GM21717 (cell line): Measurements from ENCODE around the gene NUP205.

Experiments
- ATAC-seq: cut with Tn5 transposase; IDR thresholded peaks from one replicate; pipeline ENCODE4 v1.9.1; 2021; ENCODE audit warnings: mild to moderate bottlenecking, moderate library complexity; ENCODE audit not compliant: unreplicated experiment

Gene NUP205

DNA sequence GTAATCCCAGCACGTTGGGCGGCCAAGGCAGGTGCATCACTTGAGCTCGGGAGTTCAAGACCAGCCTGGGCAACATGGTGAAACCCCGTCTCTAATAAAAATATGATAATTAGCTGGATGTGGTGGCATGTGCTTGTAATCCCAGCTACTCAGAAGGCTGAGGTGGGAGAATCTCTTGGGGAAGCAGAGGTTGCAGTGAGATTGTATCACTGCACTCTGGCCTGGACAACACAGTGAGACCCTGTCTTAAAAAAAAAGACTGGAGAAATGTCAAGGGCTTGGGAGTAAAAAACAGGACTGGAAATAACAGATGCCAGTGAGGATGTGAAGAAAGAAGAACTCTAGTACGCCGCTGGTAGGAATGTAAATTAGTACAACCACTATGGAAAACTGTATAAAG is 16.7 kb upstream of the NUP205 start:
- ATAC-seq = no peak

DNA sequence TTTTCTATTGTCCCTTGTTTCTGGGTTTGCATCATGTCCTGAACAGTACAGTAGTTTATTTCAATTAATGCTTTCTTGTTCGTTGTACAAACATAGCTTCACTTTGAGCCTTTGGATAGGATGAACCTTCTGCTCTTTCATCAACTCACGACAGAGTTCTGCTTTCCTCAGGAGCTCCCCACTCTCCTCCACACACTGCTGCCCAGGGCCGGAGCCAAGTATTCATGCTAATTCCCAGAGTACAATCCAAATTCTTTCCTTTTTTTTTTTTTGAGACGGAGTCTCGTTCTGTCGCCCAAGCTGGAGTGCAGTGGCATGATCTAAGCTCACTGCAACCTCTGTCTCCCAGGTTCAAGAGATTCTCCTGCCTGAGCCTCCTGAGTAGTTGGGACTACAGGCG is 7.5 kb upstream of the NUP205 start:
- ATAC-seq = no peak

DNA sequence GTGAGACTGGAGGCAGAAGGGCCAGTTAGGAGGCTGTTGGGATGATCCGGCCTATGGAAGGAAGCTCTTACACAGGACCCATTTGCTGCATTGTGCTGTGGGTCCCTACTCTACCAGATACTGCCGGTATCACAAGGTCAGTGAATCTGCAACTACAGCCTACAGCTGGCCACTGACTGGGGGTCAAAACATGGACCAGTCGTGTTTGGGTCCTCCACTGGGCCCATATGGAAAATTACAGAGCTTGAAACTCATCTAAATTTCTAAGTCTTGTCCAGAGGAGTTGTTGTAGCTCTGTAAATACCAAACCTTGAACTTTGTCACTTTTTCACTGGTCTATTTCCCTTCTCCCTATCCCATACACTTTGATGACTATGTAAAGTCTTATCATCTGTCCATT is 5.6 kb upstream of the NUP205 start:
- ATAC-seq = no peak

DNA sequence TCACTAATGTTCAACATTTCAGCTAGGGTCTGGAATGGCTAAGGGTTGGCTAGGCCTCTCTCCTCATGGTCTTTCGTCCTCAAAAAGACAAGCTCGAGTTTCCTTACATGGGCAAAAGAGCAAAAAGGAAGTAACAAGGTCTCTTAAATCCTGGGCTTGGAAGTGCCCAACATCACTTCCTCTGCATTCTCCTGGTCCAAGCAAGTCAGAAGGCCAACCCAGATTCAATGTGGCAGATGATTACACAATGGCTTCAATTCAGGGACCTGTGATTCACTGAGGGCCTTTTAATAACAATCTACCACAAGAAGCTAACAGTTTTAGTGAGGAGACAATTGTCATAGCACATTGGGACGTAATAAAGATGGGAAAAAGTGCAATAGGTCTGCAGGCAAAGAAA is 4.4 kb upstream of the NUP205 start:
- ATAC-seq = no peak

DNA sequence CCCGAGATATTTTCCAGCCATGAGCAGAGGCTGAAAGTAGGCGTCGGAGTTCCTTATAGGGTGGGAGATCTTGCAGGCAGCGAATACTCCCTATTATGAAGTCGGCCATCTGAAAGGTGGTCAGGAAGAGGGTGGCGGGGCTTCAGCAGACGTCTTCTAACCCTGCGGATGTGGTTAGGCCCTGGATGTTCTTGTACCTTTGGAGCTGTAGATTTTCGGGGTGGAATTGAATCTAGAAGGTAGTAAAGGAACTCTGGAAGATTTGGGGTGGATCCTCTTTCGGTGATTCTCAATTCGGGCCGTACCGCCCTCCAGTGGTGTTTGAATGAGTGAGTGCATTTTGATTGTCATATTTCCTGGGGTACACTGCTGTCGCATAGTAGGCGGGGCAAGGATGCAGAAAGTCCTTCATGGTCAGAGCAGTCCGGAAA is 635 bp downstream of the NUP205 start:
- ATAC-seq = peak; percentile 69

DNA sequence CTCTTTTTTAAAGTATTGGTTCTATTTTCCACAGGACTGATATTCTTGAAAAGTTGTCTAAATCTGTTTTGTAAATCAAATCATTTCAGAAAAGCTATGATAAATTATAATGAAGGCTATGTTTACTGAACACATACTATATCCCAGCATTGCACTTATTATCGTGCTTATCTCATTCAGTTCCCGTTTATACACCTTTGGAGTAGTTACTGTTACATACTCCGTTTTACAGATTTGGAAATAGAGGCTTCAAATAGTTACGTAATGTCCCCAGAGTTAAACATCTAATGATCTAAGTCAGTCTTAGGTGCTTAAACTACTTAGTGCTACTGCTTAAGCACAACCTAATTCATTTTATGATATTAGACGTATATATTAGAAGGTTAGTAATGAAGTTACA is 1.2 kb downstream of the NUP205 start:
- no peak for ATAC-seq

DNA sequence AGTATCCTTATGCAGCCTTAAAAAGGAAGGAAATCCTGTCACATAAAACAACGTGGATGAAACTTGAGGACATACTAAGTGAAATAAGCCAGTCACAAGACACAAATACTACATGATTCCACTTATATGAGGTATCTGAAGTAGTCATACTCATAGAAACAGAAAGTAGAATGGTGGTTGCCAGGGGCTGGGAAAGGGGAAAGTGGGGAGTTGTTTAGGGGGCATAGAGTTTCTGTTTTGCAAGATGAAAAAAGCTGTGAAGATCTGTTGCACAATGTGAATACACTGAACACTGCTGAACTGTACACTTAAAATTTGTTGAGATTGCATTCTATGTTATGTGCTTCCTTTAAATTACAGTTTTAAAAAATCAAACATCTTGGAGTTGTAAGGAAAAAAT is 2.9 kb downstream of the NUP205 start:
- ATAC-seq = no peak

DNA sequence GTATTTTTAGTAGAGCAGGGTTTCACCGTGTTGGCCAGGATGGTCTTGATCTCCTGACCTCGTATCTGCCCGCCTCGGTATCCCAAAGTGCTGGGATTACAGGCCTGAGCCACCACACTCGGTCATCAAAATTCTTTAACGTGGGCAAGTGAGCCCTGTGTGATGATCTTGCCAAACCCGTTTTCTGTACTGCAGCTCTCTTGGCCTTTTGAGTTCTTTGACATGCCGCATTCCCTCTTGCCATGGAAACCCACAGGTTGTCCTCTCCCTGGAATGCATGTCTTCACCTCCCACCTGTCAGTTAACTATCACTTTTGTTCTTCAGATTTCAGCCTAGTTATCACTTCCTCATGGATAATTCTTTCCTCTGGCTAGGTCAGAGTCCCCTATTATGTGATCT is 5.0 kb downstream of the NUP205 start:
- no peak for ATAC-seq

DNA sequence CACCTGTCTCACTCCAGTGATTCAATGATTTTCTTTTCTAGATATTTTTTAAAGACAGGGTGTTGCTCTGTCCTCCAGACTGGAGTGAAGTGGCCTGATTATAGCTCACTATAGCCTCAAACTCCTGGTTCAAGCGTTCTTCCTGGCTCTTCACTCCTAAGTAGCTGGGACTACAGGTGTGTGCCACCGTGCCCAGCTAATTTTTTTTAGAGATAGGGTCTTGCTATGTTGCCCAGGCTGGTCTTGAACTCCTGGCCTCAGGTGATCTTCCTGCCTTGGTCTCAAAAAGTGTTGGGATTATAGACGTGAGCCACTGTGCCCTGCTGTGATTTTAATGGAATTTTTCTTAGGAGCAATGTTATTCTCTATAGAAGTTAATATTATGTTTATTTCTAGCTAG is 14.1 kb downstream of the NUP205 start:
- ATAC-seq = no peak

DNA sequence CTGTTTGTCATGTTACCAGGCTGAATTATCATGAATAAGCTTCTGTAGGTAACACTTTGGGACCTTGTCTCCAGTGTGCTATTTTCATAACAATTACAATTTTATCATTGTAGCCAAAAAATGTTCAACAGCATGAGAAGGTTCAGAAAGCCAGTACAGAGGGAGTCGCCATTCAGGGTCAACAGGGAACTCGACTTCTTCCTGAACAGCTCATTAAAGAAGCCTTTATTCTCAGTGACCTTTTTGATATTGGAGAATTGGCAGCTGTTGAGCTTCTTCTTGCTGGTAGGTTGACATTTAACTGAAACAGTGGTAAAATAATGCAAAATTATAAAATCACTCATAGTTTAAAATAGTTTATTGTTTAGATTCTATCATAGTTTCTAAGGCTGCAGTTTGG is 15.8 kb downstream of the NUP205 start:
- ATAC-seq = no peak

DNA sequence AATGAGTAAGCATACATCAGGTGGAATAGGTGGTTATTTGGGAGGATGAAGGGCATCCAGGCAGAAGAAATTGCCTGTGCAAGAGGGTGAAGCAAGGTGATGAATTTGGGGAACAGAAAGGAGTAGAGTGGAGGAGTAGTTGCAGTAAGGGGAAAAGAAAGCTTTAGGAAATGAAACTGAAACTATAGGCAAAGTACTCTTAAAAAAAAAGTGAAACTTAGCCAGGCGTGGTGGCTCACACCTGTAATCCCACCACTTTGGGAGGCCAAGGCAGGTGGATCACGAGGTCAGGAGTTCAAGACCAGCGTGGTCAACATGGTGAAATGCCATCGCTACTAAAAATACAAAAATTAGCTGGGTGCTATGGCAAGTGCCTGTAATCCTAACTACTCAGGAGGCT is 17.6 kb downstream of the NUP205 start:
- peak; percentile 76 for ATAC-seq

DNA sequence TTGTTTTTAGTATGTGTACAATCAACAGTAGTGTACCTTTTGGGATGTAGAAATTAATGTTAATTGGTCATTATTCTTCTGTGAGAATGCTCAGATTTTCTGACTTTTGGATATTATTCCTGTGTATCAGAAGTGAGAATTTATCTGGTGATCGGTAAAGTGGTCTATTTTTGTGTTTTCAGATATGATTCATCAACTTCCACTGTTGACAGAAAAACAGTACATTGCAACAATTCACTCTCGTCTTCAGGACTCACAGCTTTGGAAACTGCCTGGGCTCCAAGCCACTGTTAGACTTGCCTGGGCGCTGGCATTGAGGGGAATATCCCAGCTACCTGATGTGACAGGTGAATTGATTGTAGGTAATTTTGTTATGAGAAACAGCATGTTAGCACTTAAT is 20.9 kb downstream of the NUP205 start:
- no peak for ATAC-seq

DNA sequence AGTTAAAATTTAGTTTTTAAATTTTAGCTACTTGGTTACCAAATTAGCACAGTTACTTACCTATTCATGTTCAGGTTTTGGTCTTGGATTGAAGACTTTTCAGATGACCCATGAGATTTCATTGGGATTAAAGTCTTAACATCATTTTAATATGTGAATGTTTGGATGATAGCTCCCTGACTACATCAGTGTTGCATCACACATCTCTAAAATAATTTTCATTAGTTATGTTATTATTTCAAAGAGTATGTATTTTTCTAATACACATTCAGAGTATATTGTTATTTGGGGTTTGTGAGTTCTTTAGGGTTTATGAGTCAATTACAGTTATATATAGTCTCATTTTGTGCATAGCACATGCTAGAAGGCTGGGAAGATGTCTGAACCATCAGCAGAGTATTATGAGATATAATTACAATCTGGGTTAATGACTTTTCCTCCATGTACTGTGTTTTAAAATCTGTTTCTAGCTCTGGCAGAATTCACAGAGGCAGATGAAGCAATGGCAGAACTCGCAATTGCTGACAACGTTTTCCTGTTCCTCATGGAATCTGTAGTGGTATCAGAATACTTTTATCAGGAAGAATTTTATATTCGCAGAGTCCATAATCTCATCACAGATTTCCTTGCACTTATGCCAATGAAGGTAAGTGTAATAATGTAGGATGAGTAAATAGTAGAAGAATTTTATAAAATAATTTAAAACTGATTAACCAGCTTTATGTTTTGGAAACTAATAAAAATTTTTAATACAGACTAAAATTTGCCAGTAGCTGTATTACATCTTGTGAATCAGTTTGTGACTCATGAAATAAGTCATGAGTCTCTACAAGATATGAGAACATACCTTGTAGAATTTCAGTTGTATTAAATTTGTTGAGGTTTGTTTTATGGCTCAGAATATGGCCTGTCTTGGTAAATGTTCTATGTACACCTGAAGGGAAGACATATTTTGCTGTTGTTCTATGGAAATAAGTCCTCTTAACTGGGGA is 26.9 kb downstream of the NUP205 start:
- no peak for ATAC-seq

DNA sequence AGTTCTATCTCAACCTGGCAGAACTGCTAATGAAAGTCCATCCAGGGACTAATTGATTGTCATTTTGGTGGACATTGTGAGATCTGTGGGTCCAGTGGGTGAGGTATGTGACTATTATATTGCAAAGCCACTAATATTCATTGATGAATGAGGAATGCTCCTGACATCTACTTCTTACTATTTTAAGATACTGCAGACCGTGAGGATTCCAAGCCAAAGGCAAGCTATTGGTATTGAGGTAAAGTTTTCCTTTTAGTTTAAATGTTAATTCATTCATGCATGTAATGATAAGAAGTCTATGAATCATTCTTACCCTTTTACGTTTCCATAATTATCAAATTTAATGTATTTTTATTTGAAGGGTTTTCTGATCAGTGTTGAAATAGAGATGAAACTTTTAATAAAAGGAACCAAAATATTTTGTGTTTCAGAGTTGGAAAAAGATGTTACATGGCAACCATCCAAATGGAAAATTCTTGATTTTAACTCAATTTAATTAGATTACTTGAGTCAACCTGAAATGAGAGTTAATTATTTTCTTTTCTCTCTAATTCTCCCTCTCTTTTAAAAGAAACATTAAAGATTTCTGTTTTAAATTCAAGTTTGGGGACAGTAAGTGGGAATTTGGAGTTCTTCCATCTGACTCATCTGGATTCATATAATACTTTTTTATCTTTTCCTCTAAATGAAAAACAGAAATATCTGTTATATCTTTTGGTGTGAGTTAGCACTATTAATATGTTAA is 39.6 kb downstream of the NUP205 start:
- no peak for ATAC-seq

DNA sequence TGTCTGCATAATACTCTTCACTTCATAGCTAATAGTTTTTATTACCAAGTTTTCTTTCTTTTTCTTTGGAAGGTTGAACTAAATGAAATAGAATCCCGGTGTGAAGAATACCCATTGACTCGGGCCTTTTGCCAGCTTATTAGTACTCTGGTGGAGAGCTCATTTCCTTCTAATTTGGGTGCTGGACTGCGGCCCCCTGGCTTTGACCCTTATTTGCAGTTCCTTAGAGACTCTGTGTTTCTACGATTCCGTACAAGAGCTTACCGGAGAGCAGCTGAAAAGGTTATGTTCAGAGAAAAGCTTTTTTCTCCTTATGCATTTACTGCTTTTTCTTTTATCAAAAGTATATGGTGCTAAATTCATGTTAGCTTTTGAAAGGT is 40.2 kb downstream of the NUP205 start:
- ATAC-seq = no peak

DNA sequence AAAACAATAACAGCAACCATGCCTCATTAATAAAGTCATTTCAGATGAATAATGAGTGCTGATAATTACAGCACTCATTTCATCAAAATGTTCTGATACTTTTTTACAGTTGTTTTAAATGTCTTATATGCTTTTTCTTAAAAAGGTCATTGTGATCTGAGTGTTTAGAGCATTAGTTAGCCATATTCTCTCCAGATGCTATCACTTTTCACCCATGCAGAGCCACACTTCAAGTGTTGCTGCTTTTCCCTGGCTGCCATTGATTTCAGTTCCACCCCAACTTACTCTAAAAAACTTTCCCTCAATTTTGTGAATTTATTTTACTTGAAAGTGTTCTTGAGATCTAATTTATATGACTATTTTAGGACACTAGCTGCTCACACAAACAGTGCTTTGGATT is 41.8 kb downstream of the NUP205 start:
- no peak for ATAC-seq

DNA sequence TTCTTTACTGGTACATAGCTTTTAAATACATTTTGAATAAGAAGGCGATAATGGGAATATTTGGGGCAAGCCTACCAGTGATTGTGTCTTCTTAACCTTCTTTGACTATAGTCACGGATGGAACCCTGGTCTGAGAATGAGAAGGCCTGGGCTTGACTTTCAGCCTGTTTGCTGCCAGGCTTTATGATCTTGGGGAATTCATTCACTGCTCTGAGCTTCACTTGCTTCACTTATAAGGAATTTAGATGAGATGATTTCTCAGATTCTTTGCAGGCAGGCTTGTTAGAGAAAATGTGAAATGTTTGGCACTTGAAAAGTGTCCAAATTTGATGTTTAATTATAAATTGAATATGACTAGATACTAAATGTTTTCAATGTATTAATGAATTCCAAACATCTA is 42.5 kb downstream of the NUP205 start:
- no peak for ATAC-seq

DNA sequence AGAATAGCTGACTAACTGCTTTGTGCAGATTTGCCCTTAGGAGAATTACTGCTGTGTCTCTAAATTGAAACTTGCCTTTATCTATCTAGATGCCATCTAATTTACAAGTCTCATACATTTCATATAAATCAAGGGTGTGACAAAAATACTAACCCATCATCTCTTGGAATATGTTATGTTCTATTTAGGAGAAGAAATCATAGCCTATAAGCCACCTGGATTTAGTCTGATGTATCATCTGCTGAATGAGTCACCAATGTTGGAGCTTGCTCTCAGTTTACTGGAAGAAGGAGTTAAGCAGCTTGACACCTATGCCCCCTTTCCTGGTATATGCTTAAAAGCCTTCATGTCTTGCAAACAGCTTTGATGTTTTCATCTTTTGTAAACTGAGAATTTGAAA is 43.5 kb downstream of the NUP205 start:
- no peak for ATAC-seq

DNA sequence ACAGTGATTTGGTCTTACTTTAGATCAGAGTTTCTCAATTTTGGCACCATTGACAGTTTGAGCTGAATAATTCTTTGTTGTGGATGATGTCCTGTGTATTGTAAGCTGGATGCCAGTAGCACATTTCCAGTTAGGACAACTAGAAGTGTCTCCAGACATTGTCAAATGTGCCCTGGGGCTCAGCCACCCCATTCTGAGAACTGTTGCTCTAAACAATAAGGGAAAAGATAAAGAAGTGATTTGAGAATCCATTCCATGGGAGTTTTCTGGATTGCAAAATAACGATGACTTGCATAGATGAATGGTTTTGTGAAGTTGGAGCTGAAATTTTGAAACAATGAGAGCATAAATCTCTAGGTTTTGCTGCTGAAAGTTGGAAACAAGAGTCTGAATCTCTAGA is 44.6 kb downstream of the NUP205 start:
- no peak for ATAC-seq

DNA sequence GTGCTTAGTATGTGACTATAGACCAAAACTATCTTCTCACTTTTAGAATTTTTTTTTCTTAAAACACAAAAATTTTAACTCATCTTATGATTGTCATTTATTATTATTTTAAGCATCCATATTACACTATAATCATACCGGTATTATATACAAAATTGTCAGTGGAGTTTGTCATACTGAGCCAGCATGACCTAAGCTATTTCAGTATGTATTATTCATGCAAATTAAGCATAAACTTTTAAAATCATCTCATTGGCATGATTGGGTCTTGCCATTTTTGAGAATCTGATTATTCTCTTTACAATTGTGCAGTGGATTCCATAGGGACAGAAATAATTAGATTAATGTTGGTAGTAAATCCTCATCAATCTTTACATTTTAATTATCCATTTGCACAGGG is 58.4 kb downstream of the NUP205 start:
- no peak for ATAC-seq

DNA sequence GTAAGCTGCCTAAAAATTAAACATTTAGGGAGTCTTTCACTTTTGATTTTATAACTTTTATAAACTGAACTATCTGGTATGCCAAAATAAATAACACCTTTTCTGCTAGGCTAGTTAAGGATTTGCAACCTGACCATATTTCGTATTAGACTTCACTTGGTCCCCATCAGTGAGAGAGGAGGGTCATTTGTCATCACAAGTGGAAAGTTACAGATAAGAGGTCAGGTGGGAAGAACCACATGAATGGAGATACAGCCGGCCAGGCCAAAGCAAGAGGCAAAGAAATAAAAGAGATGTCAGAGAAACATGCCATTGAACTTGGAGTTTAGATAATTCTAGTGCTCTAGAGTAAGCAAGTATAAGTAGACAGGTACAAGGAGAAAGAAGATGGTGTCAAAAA is 60.1 kb downstream of the NUP205 start:
- ATAC-seq = no peak

DNA sequence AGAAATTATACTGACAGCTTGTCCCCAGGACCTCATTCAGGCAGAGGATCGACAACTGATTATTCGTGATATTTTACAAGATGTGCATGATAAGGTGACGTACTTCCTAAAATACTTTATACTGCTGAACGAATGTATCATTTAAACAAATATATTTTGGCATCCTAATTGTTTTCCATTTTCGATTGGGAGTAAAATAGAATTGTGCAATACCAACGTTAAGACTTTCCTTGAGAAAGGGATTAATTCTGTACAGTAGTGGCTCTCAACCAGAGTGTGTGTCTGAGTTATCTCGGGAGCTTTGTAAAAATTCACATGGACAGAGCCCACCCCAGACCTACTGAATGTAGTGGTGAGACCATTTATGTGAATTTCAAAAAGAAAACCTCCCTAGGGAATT is 60.8 kb downstream of the NUP205 start:
- no peak for ATAC-seq
